Prostate gland (tissue), 2 donors: ENCODE measurements around the gene KPTN.

ENCODE experiments used
- POLR2A ChIP-seq: fragments of 450-650 bp; IDR thresholded peaks from one replicate; pipeline ENCODE4 v1.6.1; 2016; ENCODE audit warnings: antibody characterized with exemption, mild to moderate bottlenecking
- POLR2AphosphoS5 ChIP-seq: sonication (generic); formaldehyde crosslinking; IDR thresholded peaks from one replicate; pipeline ENCODE4 v1.6.1; 2017; ENCODE audit warnings: antibody characterized with exemption
- TF ChIP-seq, protein P1 (sequence below), 4 experiments: fragments of 200-600 bp in 2 of 4; fragments of 450-650 bp in 2 of 4; sonication (generic) in 2 of 4; IDR thresholded peaks; 1 replicate in 3 of 4; 2 replicates in 1 of 4; pipeline ENCODE4 v1.5.1; 2016 to 2019; ENCODE audit warnings: antibody characterized with exemption in 4 of 4, mild to moderate bottlenecking in 2 of 4, moderate library complexity in 2 of 4

DNA sequence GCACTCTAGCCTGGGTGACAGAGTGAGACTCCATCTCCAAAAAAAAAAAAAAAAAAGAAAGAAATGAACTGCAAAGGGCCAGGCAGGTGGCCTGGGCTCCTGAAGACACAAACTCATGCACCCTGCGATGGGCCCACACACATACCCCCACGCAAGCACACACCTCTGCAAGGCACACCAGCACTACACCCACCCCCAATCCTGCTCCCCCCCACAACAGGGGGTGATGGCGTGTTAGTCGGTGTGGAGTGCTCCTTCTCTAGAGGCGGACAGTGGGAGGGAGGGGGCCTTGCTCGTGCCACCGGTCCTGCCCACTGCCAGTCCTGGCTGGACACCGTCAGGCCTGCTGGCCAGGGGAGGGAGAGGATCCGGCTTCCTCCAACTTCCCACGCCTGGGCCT is 10.7 kb downstream of the KPTN start:
- TF ChIP-seq POLR2A = no peak
- TF ChIP-seq, protein P1, sequence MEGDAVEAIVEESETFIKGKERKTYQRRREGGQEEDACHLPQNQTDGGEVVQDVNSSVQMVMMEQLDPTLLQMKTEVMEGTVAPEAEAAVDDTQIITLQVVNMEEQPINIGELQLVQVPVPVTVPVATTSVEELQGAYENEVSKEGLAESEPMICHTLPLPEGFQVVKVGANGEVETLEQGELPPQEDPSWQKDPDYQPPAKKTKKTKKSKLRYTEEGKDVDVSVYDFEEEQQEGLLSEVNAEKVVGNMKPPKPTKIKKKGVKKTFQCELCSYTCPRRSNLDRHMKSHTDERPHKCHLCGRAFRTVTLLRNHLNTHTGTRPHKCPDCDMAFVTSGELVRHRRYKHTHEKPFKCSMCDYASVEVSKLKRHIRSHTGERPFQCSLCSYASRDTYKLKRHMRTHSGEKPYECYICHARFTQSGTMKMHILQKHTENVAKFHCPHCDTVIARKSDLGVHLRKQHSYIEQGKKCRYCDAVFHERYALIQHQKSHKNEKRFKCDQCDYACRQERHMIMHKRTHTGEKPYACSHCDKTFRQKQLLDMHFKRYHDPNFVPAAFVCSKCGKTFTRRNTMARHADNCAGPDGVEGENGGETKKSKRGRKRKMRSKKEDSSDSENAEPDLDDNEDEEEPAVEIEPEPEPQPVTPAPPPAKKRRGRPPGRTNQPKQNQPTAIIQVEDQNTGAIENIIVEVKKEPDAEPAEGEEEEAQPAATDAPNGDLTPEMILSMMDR (IDR thresholded peaks at IDR 0.05) = no peak
- TF ChIP-seq POLR2AphosphoS5 = no peak
